HepG2 (cell line): ENCODE results near the gene ASXL1. TPM values are rescaled to one million over a fixed set of nuclear protein-coding genes. Genes with fewer than 3 reads are reported as not detected.
A peak's percentile ranks its signal among the peaks of the same experiment; 100 is the strongest.

ENCODE experiments used
- ARID3A ChIP-seq: IDR thresholded peaks from 2 replicates; pipeline ENCODE4 v1.6.1; 2012; ENCODE audit warnings: low read depth, low read length, improper control_type of control experiment
- ATF3 ChIP-seq: sonication (generic); formaldehyde crosslinking; IDR thresholded peaks from 2 replicates; pipeline ENCODE4 v1.4.0; 2020; ENCODE audit warnings: missing genetic modification reagents
- FUBP1 ChIP-seq: sonication (generic); formaldehyde crosslinking; IDR thresholded peaks from 2 replicates; pipeline ENCODE4 v1.5.1; 2020; ENCODE audit warnings: missing genetic modification reagents, mild to moderate bottlenecking, borderline replicate concordance
- KLF9 ChIP-seq: IDR thresholded peaks from 2 replicates; pipeline ENCODE4 v1.6.1; 2016; ENCODE audit warnings: low read depth
- LCORL ChIP-seq, 2 experiments: fragments of 450-650 bp in 1 of 2; sonication (generic) in 1 of 2; formaldehyde crosslinking in 1 of 2; IDR thresholded peaks; 2 replicates each; pipeline versions ENCODE4 v1.5.0 to v1.6.1; 2017 to 2020; ENCODE audit warnings: antibody characterized with exemption in 1 of 2, missing genetic modification reagents in 1 of 2
- MAFK ChIP-seq, 2 experiments: IDR thresholded peaks in 1 of 2; conservative IDR thresholded peaks in 1 of 2; 2 replicates each; pipeline ENCODE4 v1.6.1; 2011; ENCODE audit warnings: improper control_type of control experiment in 2 of 2, low read length in 2 of 2
- MAZ ChIP-seq, 2 experiments: sonication (generic) in 1 of 2; formaldehyde crosslinking in 1 of 2; IDR thresholded peaks; 2 replicates each; pipeline versions ENCODE4 v1.5.0 to v1.6.1; 2012 to 2020; ENCODE audit warnings: low read depth in 2 of 2, mild to moderate bottlenecking in 2 of 2, borderline replicate concordance in 1 of 2, improper control_type of control experiment in 1 of 2, low read length in 1 of 2, missing genetic modification reagents in 1 of 2, moderate library complexity in 1 of 2
- MXI1 ChIP-seq: IDR thresholded peaks from 3 replicates; pipeline ENCODE4 v1.6.1; 2012; ENCODE audit warnings: low read depth, low read length, inconsistent platforms, borderline replicate concordance
- NCOA1 ChIP-seq: sonication (generic); formaldehyde crosslinking; IDR thresholded peaks from 2 replicates; pipeline ENCODE4 v1.9.0; 2021; ENCODE audit warnings: missing genetic modification reagents
- NFYB ChIP-seq: sonication (generic); formaldehyde crosslinking; IDR thresholded peaks from 2 replicates; pipeline ENCODE4 v1.4.0; 2020; ENCODE audit warnings: missing genetic modification reagents
- PHF8 ChIP-seq: sonication (generic); formaldehyde crosslinking; IDR thresholded peaks from 2 replicates; pipeline ENCODE4 v1.5.0; 2020; ENCODE audit warnings: missing genetic modification reagents
- PRMT3 ChIP-seq: sonication (generic); formaldehyde crosslinking; IDR thresholded peaks from 2 replicates; pipeline ENCODE4 v1.8.1; 2022; ENCODE audit warnings: low read depth, mild to moderate bottlenecking, moderate library complexity, missing genetic modification reagents, borderline replicate concordance
- YY1 ChIP-seq: IDR thresholded peaks from 2 replicates; pipeline ENCODE4 v1.6.1; 2011; ENCODE audit warnings: low read length, low read depth, moderate library complexity, mild to moderate bottlenecking; ENCODE audit not compliant: insufficient read depth, insufficient replicate concordance
- ZBTB20 ChIP-seq: sonication (generic); formaldehyde crosslinking; IDR thresholded peaks from 2 replicates; pipeline ENCODE4 v1.8.1; 2023; ENCODE audit warnings: missing genetic modification reagents, low read depth, mild to moderate bottlenecking, borderline replicate concordance
- ZBTB33 ChIP-seq: sonication (generic); formaldehyde crosslinking; IDR thresholded peaks from 2 replicates; pipeline ENCODE4 v1.4.0; 2020; ENCODE audit warnings: missing genetic modification reagents
- ZFAT ChIP-seq: sonication (generic); formaldehyde crosslinking; conservative IDR thresholded peaks from 2 replicates; pipeline ENCODE4 v1.8.1; 2023; ENCODE audit warnings: missing genetic modification reagents, inconsistent platforms
- ZNF205 ChIP-seq: IDR thresholded peaks from 2 replicates; pipeline ENCODE4 v1.6.1; 2018; ENCODE audit warnings: missing biosample characterization, missing genetic modification reagents
- ZNF30 ChIP-seq: sonication (generic); formaldehyde crosslinking; IDR thresholded peaks from 2 replicates; pipeline ENCODE4 v1.5.0; 2020; ENCODE audit warnings: mild to moderate bottlenecking, missing genetic modification reagents
- ZNF451 ChIP-seq: sonication (generic); formaldehyde crosslinking; IDR thresholded peaks from 2 replicates; pipeline ENCODE4 v1.5.0; 2020; ENCODE audit warnings: mild to moderate bottlenecking, missing genetic modification reagents
- ZNF552 ChIP-seq: sonication (generic); formaldehyde crosslinking; IDR thresholded peaks from 2 replicates; pipeline ENCODE4 v1.9.0; 2022; ENCODE audit warnings: missing genetic modification reagents, mild to moderate bottlenecking, borderline replicate concordance
- ZNF564 ChIP-seq: sonication (generic); formaldehyde crosslinking; IDR thresholded peaks from 2 replicates; pipeline ENCODE4 v1.8.1; 2023; ENCODE audit warnings: mild to moderate bottlenecking, missing genetic modification reagents
- ZNF567 ChIP-seq: sonication (generic); formaldehyde crosslinking; IDR thresholded peaks from 2 replicates; pipeline ENCODE4 v1.8.1; 2023; ENCODE audit warnings: mild to moderate bottlenecking, missing genetic modification reagents, borderline replicate concordance
- polyA plus RNA-seq, 8 experiments: library from polyadenylated mRNA; depleted of rRNA in 3 of 8; stranded (reverse) in 7 of 8; unstranded in 1 of 8; fragments of >200 nt; fragmentation: Illumina TruSeq in 4 of 8; extraction: Trizol in 4 of 8; gene quantifications; 2 replicates each; pipeline versions ENCODE4 v1.2.1 to v1.2.3, GENCODE V29; 2011 to 2016; ENCODE audit warnings: low read depth in 4 of 8, missing spikeins in 1 of 8, mixed read lengths in 1 of 8; ENCODE audit not compliant: insufficient read depth in 1 of 8
- total RNA-seq, 5 experiments: library from RNA; depleted of rRNA; stranded (reverse); fragments of >200 nt; fragmentation: Illumina TruSeq; extraction: Trizol; gene quantifications; 2 replicates each; pipeline ENCODE4 v1.2.3, GENCODE V29; 2016; ENCODE audit warnings: low read depth in 1 of 5

Gene ASXL1
- total and polyA plus RNA-seq, 2 of the 13 experiments (the other 11 are each of a cell fraction or from before 2014, with no cell fraction given): 62.1 to 74.8 TPM

- peak; percentile 32; the same call in 1 of the 2 replicates for TF ChIP-seq ZBTB33 (CRISPR knock-in tag)
- peak; percentile 98 for TF ChIP-seq MXI1
- TF ChIP-seq PRMT3 (CRISPR knock-in tag): no peak; the same call in 1 of the 2 replicates
- no peak; the same call in 1 of the 2 replicates for TF ChIP-seq NFYB (CRISPR knock-in tag)
- TF ChIP-seq ZNF564 (CRISPR knock-in tag): peak; percentile 88; the same call in 1 of the 2 replicates
- TF ChIP-seq ZNF567 (CRISPR knock-in tag): no peak; the same call in 1 of the 2 replicates
- no peak for TF ChIP-seq ZNF552 (CRISPR knock-in tag)
- peak; percentile 83 for TF ChIP-seq ZNF451 (CRISPR knock-in tag)
- TF ChIP-seq ARID3A: peak; percentile 55; the same call in 1 of the 2 replicates
- no peak for TF ChIP-seq MAFK (conservative IDR thresholded peaks at IDR 0.05 in 1 of 2, IDR thresholded peaks at IDR 0.05 in 1 of 2; ENCODE audit: low read length in 2 of 2)
- TF ChIP-seq YY1: peak; percentile 55
- TF ChIP-seq ZNF30: no peak
- TF ChIP-seq FUBP1 (CRISPR knock-in tag): no peak
- TF ChIP-seq MAZ (IDR thresholded peaks at IDR 0.05; ENCODE audit: borderline replicate concordance, low read depth, low read length): peak; percentile 82; the same call in 1 of the 2 replicates
- peak; percentile 95 for TF ChIP-seq MAZ (CRISPR knock-in tag; IDR thresholded peaks at IDR 0.05; ENCODE audit: low read depth)
- TF ChIP-seq ATF3 (CRISPR knock-in tag): peak; percentile 90
- TF ChIP-seq ZBTB20 (CRISPR knock-in tag): peak; percentile 87; the same call in 1 of the 2 replicates
- TF ChIP-seq NCOA1 (CRISPR knock-in tag): 0 out of 2 replicates have a peak, but pooled peaks have one; percentile 69
- TF ChIP-seq ZNF205 (CRISPR knock-in tag): peak; percentile 87
- TF ChIP-seq LCORL (IDR thresholded peaks at IDR 0.05): no peak
- peak; percentile 100 for TF ChIP-seq LCORL (CRISPR knock-in tag; IDR thresholded peaks at IDR 0.05)
- no peak for TF ChIP-seq KLF9 (CRISPR knock-in tag)
- peak; percentile 58; the same call in 1 of the 2 replicates for TF ChIP-seq PHF8 (CRISPR knock-in tag)
- no peak for TF ChIP-seq ZFAT
These were observed 107.2 kb downstream of the ASXL1 start (continued) for GRCh38 chr20:32465092-32465900.
